OCI-LY1 (cell line): Measurements from ENCODE around the gene FOXN3.

Source experiments
- H2AFZ ChIP-seq: fragments of 200-600 bp; sonication (generic), shearing (Covaris generic); 2 replicates; pipeline ENCODE4 v1.6.0; 2014; ENCODE audit warnings: antibody characterized with exemption, mild to moderate bottlenecking, low read length
- H3F3A ChIP-seq: fragments of 200-600 bp; sonication (generic), shearing (Covaris generic); 2 replicates; pipeline ENCODE4 v1.6.0; 2014; ENCODE audit warnings: mild to moderate bottlenecking, antibody characterized with exemption, low read length, moderate library complexity; ENCODE audit not compliant: insufficient read depth
- H3K27ac ChIP-seq: fragments of 200-600 bp; sonication (generic); 2 replicates; pipeline ENCODE4 v1.5.1; 2014; ENCODE audit warnings: low read length, mixed run types, mild to moderate bottlenecking, low read depth; ENCODE audit not compliant: poor library complexity, severe bottlenecking
- H3K27me3 ChIP-seq: fragments of 200-600 bp; sonication (generic); 2 replicates; pipeline ENCODE4 v1.6.0; 2014; ENCODE audit warnings: antibody characterized with exemption, mild to moderate bottlenecking, low read length, moderate library complexity; ENCODE audit not compliant: insufficient read depth
- H3K36me3 ChIP-seq: fragments of 200-600 bp; sonication (generic); 2 replicates; pipeline ENCODE4 v1.6.1; 2014; ENCODE audit warnings: mild to moderate bottlenecking, antibody characterized with exemption, low read length, moderate library complexity, mixed read lengths; ENCODE audit not compliant: insufficient read depth
- H3K4me1 ChIP-seq: fragments of 200-600 bp; sonication (generic); 2 replicates; pipeline ENCODE4 v1.5.1; 2014; ENCODE audit warnings: mild to moderate bottlenecking, low read length, moderate library complexity; ENCODE audit not compliant: insufficient read depth, severe bottlenecking
- H3K4me2 ChIP-seq: fragments of 200-600 bp; sonication (generic), shearing (Covaris generic); 2 replicates; pipeline ENCODE4 v1.6.1; 2014; ENCODE audit warnings: low read length
- H3K4me3 ChIP-seq: fragments of 200-600 bp; sonication (generic); 2 replicates; pipeline ENCODE4 v1.5.1; 2014; ENCODE audit warnings: low read length, low read depth, mild to moderate bottlenecking, mixed read lengths; ENCODE audit not compliant: poor library complexity, severe bottlenecking
- H3K79me2 ChIP-seq: fragments of 200-600 bp; shearing (Covaris generic); 2 replicates; pipeline ENCODE4 v1.6.1; 2016; ENCODE audit warnings: mixed run types, low read length, mixed read lengths; ENCODE audit not compliant: insufficient read depth
- H3K9ac ChIP-seq: fragments of 200-600 bp; sonication (generic), shearing (Covaris generic); 2 replicates; pipeline ENCODE4 v1.6.1; 2014; ENCODE audit warnings: mild to moderate bottlenecking, low read length, mixed read lengths
- H3K9me2 ChIP-seq: fragments of 200-600 bp; sonication (generic), shearing (Covaris generic); 2 replicates; pipeline ENCODE4 v1.6.1; 2014; ENCODE audit warnings: low read depth, mild to moderate bottlenecking, low read length, mixed read lengths
- H3K9me3 ChIP-seq: fragments of 200-600 bp; shearing (Covaris generic); 2 replicates; pipeline ENCODE4 v1.6.1; 2014; ENCODE audit warnings: low read length, mixed read lengths
- H4K20me1 ChIP-seq: fragments of 200-600 bp; sonication (generic), shearing (Covaris generic); 2 replicates; pipeline ENCODE4 v1.6.0; 2016; ENCODE audit warnings: mild to moderate bottlenecking, low read length; ENCODE audit not compliant: insufficient read depth
- EZH2 ChIP-seq: fragments of 200-600 bp; sonication (generic), shearing (Covaris generic); IDR thresholded peaks from 2 replicates; pipeline ENCODE4 v1.8.0; 2017; ENCODE audit warnings: borderline replicate concordance, mixed run types, mild to moderate bottlenecking, antibody characterized with exemption, low read length, moderate library complexity, mixed read lengths
- TF ChIP-seq, protein P1 (sequence below): fragments of 200-600 bp; sonication (generic), shearing (Covaris generic); IDR thresholded peaks from 2 replicates; pipeline ENCODE4 v1.5.1; 2017; ENCODE audit warnings: mild to moderate bottlenecking, antibody characterized with exemption, low read length, moderate library complexity, mixed read lengths

The FOXN3 gene

DNA sequence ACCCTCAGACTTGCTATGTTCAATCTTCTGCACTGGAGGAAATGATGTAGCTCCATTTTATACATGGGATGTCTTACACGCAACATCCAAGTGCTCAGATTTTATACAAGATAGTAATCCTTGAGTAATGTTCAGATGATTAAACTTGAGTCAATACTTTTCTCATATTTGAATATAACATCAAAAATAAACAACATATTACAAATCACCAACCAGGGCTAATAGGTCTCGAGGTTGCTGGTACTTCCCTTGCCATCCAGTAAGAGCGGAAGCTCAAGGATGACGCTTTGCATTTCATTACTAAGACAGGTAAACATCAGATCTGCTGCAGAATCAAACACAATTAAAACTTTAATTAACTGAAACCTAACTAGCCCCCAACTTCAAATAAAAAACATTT, 97.3 kb downstream of the FOXN3 start:
- no peaks in the 10 kb centered on the region for H3F3A ChIP-seq
- no peak overlapping the region for H3K4me2 ChIP-seq
- H3K9me2 ChIP-seq, result no peaks in the 10 kb centered on the region
- H2AFZ ChIP-seq, result no peak overlapping the region
- peaks cover 54% of the 10 kb centered on the region for H3K4me1 ChIP-seq
- no peaks in the 10 kb centered on the region for H3K9me3 ChIP-seq
- H3K36me3 ChIP-seq, result no peaks in the 10 kb centered on the region; the same call in 1 of the 2 replicates
- H3K27me3 ChIP-seq, result no peaks in the 10 kb centered on the region
- no peaks in the 10 kb centered on the region; the same call in 1 of the 2 replicates for H3K79me2 ChIP-seq
- no peak overlapping the region for H3K4me3 ChIP-seq
- TF ChIP-seq, protein P1, sequence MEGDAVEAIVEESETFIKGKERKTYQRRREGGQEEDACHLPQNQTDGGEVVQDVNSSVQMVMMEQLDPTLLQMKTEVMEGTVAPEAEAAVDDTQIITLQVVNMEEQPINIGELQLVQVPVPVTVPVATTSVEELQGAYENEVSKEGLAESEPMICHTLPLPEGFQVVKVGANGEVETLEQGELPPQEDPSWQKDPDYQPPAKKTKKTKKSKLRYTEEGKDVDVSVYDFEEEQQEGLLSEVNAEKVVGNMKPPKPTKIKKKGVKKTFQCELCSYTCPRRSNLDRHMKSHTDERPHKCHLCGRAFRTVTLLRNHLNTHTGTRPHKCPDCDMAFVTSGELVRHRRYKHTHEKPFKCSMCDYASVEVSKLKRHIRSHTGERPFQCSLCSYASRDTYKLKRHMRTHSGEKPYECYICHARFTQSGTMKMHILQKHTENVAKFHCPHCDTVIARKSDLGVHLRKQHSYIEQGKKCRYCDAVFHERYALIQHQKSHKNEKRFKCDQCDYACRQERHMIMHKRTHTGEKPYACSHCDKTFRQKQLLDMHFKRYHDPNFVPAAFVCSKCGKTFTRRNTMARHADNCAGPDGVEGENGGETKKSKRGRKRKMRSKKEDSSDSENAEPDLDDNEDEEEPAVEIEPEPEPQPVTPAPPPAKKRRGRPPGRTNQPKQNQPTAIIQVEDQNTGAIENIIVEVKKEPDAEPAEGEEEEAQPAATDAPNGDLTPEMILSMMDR, result no peak
- no peak for TF ChIP-seq EZH2
- H3K9ac ChIP-seq, result no peak overlapping the region
- no peak overlapping the region for H3K27ac ChIP-seq
- no peaks in the 10 kb centered on the region for H4K20me1 ChIP-seq

DNA sequence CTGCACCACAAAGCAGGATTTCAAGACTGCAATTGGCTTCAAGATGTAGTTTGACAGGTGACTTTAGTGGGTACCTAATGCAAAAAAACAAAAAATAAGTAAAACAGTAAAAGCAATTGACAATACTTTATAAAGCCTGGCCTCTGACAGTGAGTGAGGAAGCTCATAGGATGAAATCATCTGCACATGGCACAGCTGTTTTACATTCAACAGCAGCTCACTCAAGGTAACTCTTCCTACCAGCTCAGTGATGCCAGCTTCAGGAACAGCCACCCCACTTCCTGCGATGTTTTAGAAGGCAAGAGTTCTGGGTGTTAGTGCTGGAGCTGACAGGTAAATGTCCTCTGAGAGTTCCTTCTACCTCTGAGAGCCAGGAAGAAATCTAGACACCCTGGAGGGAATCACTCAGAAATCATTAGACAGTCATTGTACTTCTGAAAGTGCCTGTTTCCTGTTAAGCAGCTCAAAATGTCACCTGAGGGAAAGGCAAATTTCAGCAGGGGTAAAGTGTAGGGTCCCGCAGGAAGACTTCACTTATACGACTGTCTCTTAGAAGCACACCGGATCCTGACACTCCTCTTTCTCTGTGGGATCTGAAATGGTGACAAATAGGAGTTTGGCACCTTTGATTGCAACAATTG, 99.9 kb downstream of the FOXN3 start:
- Histone ChIP-seq H3K9ac (peak overlapping the region; percentile 28; the same call in 1 of the 2 replicates), H3K9me2 (no peaks in the 10 kb centered on the region), H3K36me3 (peaks cover 3% of the 10 kb centered on the region; the same call in 1 of the 2 replicates), H3K79me2 (peaks cover 3% of the 10 kb centered on the region; the same call in 1 of the 2 replicates), H3K4me2 (peak overlapping the region; percentile 24; the same call in 1 of the 2 replicates), H2AFZ (no peak overlapping the region), H3K27me3 (no peaks in the 10 kb centered on the region), H3K4me3 (no peak overlapping the region), H3F3A (no peaks in the 10 kb centered on the region), H3K27ac (peak overlapping the region; percentile 53), H4K20me1 (no peaks in the 10 kb centered on the region), H3K9me3 (no peaks in the 10 kb centered on the region), H3K4me1 (peaks cover 37% of the 10 kb centered on the region)
- no peak for TF ChIP-seq EZH2
- TF ChIP-seq, protein P1, result no peak

DNA sequence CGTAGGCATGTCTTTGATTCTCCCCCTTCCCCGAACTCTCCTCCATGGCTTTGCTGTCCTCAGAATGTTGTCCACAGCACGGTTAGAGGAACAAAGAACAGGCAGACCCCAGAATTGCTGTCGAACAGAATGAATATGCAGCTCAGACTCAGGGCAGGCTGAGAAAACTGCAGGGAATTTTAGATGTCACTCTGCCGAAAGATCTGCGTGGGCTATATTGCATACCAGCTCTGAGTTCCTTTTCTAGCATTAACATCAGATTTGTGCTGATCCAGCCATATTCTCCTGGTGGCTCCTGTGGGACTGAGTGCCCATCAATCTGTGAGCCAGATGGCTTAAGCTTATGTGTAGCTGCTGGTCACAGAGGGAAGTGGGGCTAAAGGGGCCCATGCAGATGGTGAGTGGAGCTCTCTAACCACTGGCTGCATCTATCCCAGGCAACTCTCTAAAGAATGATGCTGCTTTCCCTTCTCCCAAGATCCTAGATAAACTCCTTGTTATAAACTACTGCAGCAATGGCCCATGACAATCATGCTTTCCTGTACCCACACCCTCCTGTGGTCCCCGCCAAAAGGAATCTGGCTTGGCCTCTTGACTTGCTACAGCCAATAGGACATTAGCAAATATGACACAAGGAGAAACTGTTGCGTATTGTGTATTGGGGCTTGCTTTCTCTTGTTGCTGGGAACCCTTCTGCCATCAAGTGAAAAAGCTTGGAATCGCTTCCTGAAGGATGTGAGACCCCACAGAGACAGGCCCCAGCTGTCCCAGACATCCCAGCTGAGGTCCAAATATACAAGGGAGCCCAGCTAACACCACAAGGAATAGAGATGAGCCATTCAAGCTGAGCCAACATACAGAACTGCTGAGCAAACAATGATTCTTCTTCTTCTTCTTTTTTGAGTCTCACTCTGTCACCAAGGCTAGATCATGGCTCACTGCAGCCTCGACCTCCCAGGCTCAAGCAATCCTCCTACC, 101.3 kb downstream of the FOXN3 start:
- H3K27me3 ChIP-seq, result no peaks in the 10 kb centered on the region
- no peak overlapping the region for H3K27ac ChIP-seq
- H3F3A ChIP-seq, result no peaks in the 10 kb centered on the region
- H3K9me2 ChIP-seq, result no peaks in the 10 kb centered on the region
- peaks cover 3% of the 10 kb centered on the region; the same call in 1 of the 2 replicates for H3K79me2 ChIP-seq
- peaks cover 3% of the 10 kb centered on the region; the same call in 1 of the 2 replicates for H3K36me3 ChIP-seq
- H3K9me3 ChIP-seq, result no peaks in the 10 kb centered on the region
- no peak overlapping the region for H3K4me2 ChIP-seq
- TF ChIP-seq, protein P1, result no peak
- TF ChIP-seq EZH2, result no peak
- H3K4me1 ChIP-seq, result peaks cover 45% of the 10 kb centered on the region
- no peak overlapping the region for H3K9ac ChIP-seq
- no peaks in the 10 kb centered on the region for H4K20me1 ChIP-seq
- no peak overlapping the region for H3K4me3 ChIP-seq
- H2AFZ ChIP-seq, result no peak overlapping the region
